GM23248 (cell line): ENCODE data around the gene ARRB1.

Experiments used
- EZH2 ChIP-seq: fragments of 200-600 bp; sonication (generic); IDR thresholded peaks from 2 replicates; pipeline ENCODE4 v1.6.1; 2018; ENCODE audit warnings: antibody characterized with exemption, mild to moderate bottlenecking; ENCODE audit not compliant: insufficient read depth, poor library complexity, severe bottlenecking
- EZH2phosphoT487 ChIP-seq: fragments of 200-600 bp; sonication (generic); IDR thresholded peaks from 2 replicates; pipeline ENCODE4 v1.6.1; 2018; ENCODE audit warnings: antibody characterized with exemption, moderate library complexity, mild to moderate bottlenecking, low read depth; ENCODE audit not compliant: insufficient read depth

GRCh38 chr11:75400146-75400865 lies 48.8 kb upstream of the ARRB1 start:
- TF ChIP-seq EZH2 (no peak), EZH2phosphoT487 (no peak)
